Measurements from ENCODE around the gene PDSS2. TPM values are rescaled to one million over a fixed set of nuclear protein-coding genes. Genes with fewer than 3 reads are reported as not detected.
A peak's percentile ranks its signal among the peaks of the same experiment; 100 is the strongest.

PDSS2 gene, protein sequence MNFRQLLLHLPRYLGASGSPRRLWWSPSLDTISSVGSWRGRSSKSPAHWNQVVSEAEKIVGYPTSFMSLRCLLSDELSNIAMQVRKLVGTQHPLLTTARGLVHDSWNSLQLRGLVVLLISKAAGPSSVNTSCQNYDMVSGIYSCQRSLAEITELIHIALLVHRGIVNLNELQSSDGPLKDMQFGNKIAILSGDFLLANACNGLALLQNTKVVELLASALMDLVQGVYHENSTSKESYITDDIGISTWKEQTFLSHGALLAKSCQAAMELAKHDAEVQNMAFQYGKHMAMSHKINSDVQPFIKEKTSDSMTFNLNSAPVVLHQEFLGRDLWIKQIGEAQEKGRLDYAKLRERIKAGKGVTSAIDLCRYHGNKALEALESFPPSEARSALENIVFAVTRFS
- 12.1 TPM for polyA plus RNA-seq (2013)

DNA sequence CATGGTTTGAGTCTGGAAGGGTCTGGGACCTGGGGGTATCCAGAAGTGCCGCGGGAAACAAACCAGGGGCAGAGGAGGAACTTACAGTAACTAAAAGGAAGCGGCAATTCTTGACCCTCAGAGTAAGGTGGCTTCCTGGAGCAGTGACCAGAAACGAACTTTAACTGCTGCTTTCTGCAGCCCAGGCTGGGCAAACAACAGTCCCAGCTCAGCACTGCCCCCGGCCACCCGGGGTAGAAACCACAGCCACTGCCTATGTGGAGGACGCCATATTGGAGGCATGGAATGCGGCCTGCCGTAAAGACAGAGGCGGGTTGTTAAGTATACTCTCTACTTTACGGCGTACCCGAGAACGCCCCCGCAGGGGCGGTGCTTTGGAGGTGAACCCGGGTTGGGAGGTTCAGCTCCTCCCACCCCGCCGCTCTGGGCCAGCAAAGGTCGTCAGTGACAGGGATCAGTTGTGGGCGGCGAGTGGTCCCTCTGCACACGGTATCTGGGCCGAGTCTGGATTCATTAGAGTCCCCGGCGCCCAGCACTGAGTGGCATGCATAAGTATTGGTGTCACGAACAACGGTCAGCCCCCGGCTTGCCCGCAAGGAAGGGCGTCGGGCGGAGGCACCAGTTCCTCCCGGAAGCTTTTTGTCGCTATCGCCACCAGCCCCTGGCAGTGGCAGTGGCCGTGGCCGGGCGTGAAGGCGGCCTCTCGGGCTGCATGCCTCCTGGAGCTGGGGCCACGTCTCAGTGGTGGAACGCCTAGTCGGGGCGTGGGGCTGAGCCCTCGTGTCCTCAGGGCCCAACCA lies at the start of gene PDSS2:
Gene PDSS2, minus strand, starts transcription at position 282 of the 800 bp plus-strand sequence. Its CDS starts 279 bp downstream, at position 3.
- peak; percentile 96 to 98 (median 98) for DNase-seq
- ChIA-PET POLR2A (interaction anchor here (0.5 to 1.4 kb wide), 5 partner anchors 9 to 1270 kb away, joined by 3 to 5 read pairs (median 3); partner anchors contain the start of gene SOBP), CTCF (interaction anchor here (0.8 to 2.0 kb wide), 9 partner anchors 11 to 146 kb away, joined by 3 to 15 read pairs (median 3); partner anchors contain the start of gene SOBP)
- under 1% methylated on average over 30 of the region's 46 CpGs for WGBS (ENCODE audit: insufficient coverage)
- H3K4me3 ChIP-seq (ENCODE audit: control insufficient read depth in 1 of 7, extremely low read depth in 1 of 7, insufficient read depth in 4 of 7, low read depth in 2 of 7, low read length in 6 of 7), result peak within 1 kb of the TSS; percentile 81 to 99 (median 93)
- peaks cover 5 to 23% (median 11%) of the 10 kb centered on the region in 4 experiments for H3K4me1 ChIP-seq (ENCODE audit: control extremely low read depth in 1 of 4, control insufficient read depth in 4 of 4, insufficient read depth in 4 of 4, low read length in 3 of 4)
- peak within 1 kb of the TSS; percentile 54 to 85 for H3K27ac ChIP-seq (ENCODE audit: insufficient read depth in 1 of 2, low read depth in 1 of 2, low read length in 2 of 2, poor library complexity in 1 of 2, severe bottlenecking in 2 of 2)
- peaks cover 0 to 3% (median 0%) of the 10 kb centered on the region in 5 experiments for H3K27me3 ChIP-seq (replicated peaks in 2 of 5; ENCODE audit: control insufficient read depth in 4 of 5, insufficient read depth in 5 of 5, low read length in 4 of 5)
- no peaks in the 10 kb centered on the region for H3K9me3 ChIP-seq (ENCODE audit: control extremely low read depth in 1 of 5, control insufficient read depth in 4 of 5, insufficient read depth in 2 of 5, low read depth in 1 of 5, low read length in 4 of 5)
- H3K36me3 ChIP-seq (ENCODE audit: control insufficient read depth in 4 of 4, insufficient read depth in 4 of 4, low read length in 3 of 4), result peaks cover 0 to 2% (median 0%) of the 10 kb centered on the region in 4 experiments

DNA sequence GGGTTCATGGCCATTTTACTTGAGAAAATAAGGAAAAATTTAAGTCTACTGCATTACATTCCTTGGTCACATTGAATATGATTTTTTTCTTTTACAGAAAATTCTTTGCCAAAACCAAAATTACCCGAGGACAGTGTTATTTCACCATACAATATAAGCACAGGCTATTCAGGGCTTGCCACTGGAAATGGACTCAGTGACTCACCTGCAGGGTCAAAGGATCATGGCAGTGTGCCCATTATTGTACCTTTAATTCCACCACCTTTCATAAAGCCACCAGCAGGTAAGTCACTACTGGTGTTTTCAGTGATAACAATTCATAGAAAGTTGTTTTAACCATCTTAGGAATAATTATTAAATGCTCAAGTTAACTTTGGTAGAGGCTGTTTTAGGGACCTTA lies 46.8 kb upstream of the PDSS2 start:
- H3K4me1 ChIP-seq (ENCODE audit: control extremely low read depth in 1 of 4, control insufficient read depth in 4 of 4, insufficient read depth in 4 of 4, low read length in 3 of 4), result peaks cover 0 to 3% (median 0%) of the 10 kb centered on the region in 4 experiments
- DNase-seq, result no peak
- 100% methylated on average over 1 of the region's 1 CpG for WGBS (ENCODE audit: insufficient coverage)
- H3K27me3 ChIP-seq (replicated peaks in 2 of 5; ENCODE audit: control insufficient read depth in 4 of 5, insufficient read depth in 5 of 5, low read length in 4 of 5), result peaks cover 0 to 4% (median 0%) of the 10 kb centered on the region in 5 experiments
- no peaks in the 10 kb centered on the region for H3K9me3 ChIP-seq (ENCODE audit: control extremely low read depth in 1 of 5, control insufficient read depth in 4 of 5, insufficient read depth in 2 of 5, low read depth in 1 of 5, low read length in 4 of 5)
- POLR2A ChIA-PET, result no interaction called here
- H3K36me3 ChIP-seq (ENCODE audit: control insufficient read depth in 4 of 4, insufficient read depth in 4 of 4, low read length in 3 of 4), result no peaks in the 10 kb centered on the region
- no peak overlapping the region for H3K4me3 ChIP-seq (ENCODE audit: control insufficient read depth in 1 of 7, extremely low read depth in 1 of 7, insufficient read depth in 4 of 7, low read depth in 2 of 7, low read length in 6 of 7)
- no peak overlapping the region for H3K27ac ChIP-seq (ENCODE audit: insufficient read depth in 1 of 2, low read depth in 1 of 2, low read length in 2 of 2, poor library complexity in 1 of 2, severe bottlenecking in 2 of 2)
- CTCF ChIA-PET, result no interaction called here

DNA sequence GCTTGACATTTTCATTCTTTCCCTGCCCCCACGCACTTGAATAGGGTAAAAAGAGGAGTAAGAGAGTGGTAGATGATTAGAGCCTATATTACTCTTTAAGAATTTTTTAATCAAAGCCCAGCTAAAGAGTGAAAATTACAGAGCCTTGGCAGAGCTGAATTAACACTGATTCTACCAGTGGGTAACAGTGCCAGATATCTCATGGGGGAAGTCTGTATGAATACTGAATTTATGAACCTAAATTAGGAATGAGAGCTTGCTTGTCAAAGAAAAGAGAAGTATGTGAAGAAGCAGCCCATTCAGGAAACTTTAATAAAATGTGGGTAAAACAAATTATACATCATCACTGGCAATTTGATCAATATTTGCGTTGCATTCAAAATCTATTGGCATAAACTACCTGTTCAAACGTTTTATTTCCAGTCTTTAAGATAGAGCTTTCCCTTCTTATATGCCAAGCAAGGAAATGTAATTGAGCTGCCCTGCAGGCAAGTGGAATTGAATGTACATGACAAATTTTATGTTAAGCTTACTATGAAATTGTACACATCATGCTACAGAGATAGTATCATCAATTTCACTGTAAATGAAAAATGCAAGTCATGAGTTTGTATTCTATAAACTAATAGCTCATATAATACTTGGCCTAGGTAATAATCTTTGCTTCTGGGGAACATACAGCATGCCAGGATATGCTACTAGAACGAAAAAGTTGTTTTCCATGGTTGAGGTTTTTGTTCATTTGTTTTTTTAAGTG lies 45.1 kb upstream of the PDSS2 start:
- ChIA-PET CTCF (interaction anchor here (0.9 to 1.2 kb wide), 2 partner anchors 13 to 15 kb away, joined by 3 read pairs; no protein-coding TSS in a partner anchor), POLR2A (no interaction called here)
- H3K9me3 ChIP-seq (ENCODE audit: control extremely low read depth in 1 of 5, control insufficient read depth in 4 of 5, insufficient read depth in 2 of 5, low read depth in 1 of 5, low read length in 4 of 5), result no peaks in the 10 kb centered on the region
- no peak overlapping the region for H3K4me3 ChIP-seq (ENCODE audit: control insufficient read depth in 1 of 7, extremely low read depth in 1 of 7, insufficient read depth in 4 of 7, low read depth in 2 of 7, low read length in 6 of 7)
- no peak for DNase-seq
- WGBS (ENCODE audit: insufficient coverage), result 90% methylated on average over 2 of the region's 4 CpGs
- no peak overlapping the region for H3K27ac ChIP-seq (ENCODE audit: insufficient read depth in 1 of 2, low read depth in 1 of 2, low read length in 2 of 2, poor library complexity in 1 of 2, severe bottlenecking in 2 of 2)
- H3K36me3 ChIP-seq (ENCODE audit: control insufficient read depth in 4 of 4, insufficient read depth in 4 of 4, low read length in 3 of 4), result no peaks in the 10 kb centered on the region
- peaks cover 0 to 3% (median 0%) of the 10 kb centered on the region in 4 experiments for H3K4me1 ChIP-seq (ENCODE audit: control extremely low read depth in 1 of 4, control insufficient read depth in 4 of 4, insufficient read depth in 4 of 4, low read length in 3 of 4)
- H3K27me3 ChIP-seq (replicated peaks in 2 of 5; ENCODE audit: control insufficient read depth in 4 of 5, insufficient read depth in 5 of 5, low read length in 4 of 5), result peaks cover 0 to 4% (median 0%) of the 10 kb centered on the region in 5 experiments

DNA sequence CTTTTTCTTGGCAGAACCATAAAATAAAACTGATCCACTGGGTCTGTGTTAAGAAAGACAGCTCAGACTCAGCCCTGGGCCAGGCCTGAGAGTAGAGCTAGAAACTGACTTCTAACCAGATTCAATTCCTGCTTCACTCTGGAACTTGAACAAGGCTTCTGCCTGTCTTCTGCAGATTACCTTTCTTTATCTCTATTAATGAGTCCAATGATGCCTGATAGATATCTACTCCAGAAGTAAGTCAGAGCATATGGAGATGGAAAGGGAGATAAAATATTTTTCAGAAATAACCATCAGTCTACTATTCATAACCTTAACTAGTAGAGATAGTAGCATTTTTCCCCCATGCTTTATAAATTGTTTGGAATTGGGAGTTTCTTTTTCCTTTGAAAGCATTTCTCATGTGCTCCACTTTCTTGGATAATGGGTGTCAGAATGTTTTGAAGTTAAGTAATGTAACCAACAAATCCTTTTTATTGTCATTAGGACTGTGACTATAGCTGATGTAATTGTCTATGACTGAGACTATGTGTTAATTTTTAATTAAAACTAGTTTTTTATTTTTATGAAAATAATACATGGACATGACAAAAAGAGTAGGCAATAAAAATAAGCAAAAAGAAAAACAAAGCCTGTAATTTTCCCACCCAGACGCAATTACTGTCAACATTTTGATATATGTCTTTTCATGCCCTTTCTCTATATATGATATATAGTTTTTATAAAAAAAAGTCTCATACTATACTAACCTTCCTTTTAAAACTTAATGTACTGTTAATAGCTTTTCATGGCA lies 37.7 kb upstream of the PDSS2 start:
- Histone ChIP-seq H3K4me1 (ENCODE audit: control extremely low read depth in 1 of 4, control insufficient read depth in 4 of 4, insufficient read depth in 4 of 4, low read length in 3 of 4) (peaks cover 0 to 4% (median 0%) of the 10 kb centered on the region in 4 experiments), H3K27ac (ENCODE audit: insufficient read depth in 1 of 2, low read depth in 1 of 2, low read length in 2 of 2, poor library complexity in 1 of 2, severe bottlenecking in 2 of 2) (no peak overlapping the region), H3K36me3 (ENCODE audit: control insufficient read depth in 4 of 4, insufficient read depth in 4 of 4, low read length in 3 of 4) (no peaks in the 10 kb centered on the region), H3K27me3 (replicated peaks in 2 of 5; ENCODE audit: control insufficient read depth in 4 of 5, insufficient read depth in 5 of 5, low read length in 4 of 5) (peaks cover 14 to 41% (median 28%) of the 10 kb centered on the region in 5 experiments), H3K4me3 (ENCODE audit: control insufficient read depth in 1 of 7, extremely low read depth in 1 of 7, insufficient read depth in 4 of 7, low read depth in 2 of 7, low read length in 6 of 7) (no peak overlapping the region), H3K9me3 (ENCODE audit: control extremely low read depth in 1 of 5, control insufficient read depth in 4 of 5, insufficient read depth in 2 of 5, low read depth in 1 of 5, low read length in 4 of 5) (no peaks in the 10 kb centered on the region)
- no CpG with 5 or more reads among the region's 1 CpG for WGBS (ENCODE audit: insufficient coverage)
- POLR2A ChIA-PET, result no interaction called here
- no peak for DNase-seq
- CTCF ChIA-PET, result no interaction called here

DNA sequence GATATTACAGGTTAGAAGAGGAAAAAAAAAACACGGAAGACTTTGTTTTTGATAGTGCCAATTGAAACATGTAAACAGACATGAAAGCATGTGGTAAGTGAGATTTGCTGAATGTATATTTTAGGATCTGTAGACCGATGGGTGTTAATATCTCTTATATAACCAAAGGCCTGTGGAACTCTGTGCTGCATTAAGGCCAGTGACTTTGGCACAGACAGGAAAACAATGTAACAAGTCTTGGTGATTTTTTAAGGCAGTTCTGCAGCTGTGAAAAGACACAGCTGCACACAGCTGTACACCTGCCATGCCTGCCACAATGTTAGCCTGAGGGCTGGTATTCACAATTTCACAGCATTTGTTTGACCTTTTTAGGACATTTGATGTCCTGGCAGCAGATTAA lies 36.6 kb upstream of the PDSS2 start:
- 90% methylated on average over 2 of the region's 2 CpGs for WGBS (ENCODE audit: insufficient coverage)
- Histone ChIP-seq H3K27ac (ENCODE audit: insufficient read depth in 1 of 2, low read depth in 1 of 2, low read length in 2 of 2, poor library complexity in 1 of 2, severe bottlenecking in 2 of 2) (no peak overlapping the region), H3K4me1 (ENCODE audit: control extremely low read depth in 1 of 4, control insufficient read depth in 4 of 4, insufficient read depth in 4 of 4, low read length in 3 of 4) (peaks cover 0 to 11% (median 5%) of the 10 kb centered on the region in 4 experiments), H3K4me3 (ENCODE audit: control insufficient read depth in 1 of 7, extremely low read depth in 1 of 7, insufficient read depth in 4 of 7, low read depth in 2 of 7, low read length in 6 of 7) (no peak overlapping the region), H3K36me3 (ENCODE audit: control insufficient read depth in 4 of 4, insufficient read depth in 4 of 4, low read length in 3 of 4) (no peaks in the 10 kb centered on the region), H3K9me3 (ENCODE audit: control extremely low read depth in 1 of 5, control insufficient read depth in 4 of 5, insufficient read depth in 2 of 5, low read depth in 1 of 5, low read length in 4 of 5) (no peaks in the 10 kb centered on the region), H3K27me3 (replicated peaks in 2 of 5; ENCODE audit: control insufficient read depth in 4 of 5, insufficient read depth in 5 of 5, low read length in 4 of 5) (peaks cover 19 to 52% (median 36%) of the 10 kb centered on the region in 5 experiments)
- POLR2A ChIA-PET, result no interaction called here
- DNase-seq, result no peak
- CTCF ChIA-PET, result no interaction called here

DNA sequence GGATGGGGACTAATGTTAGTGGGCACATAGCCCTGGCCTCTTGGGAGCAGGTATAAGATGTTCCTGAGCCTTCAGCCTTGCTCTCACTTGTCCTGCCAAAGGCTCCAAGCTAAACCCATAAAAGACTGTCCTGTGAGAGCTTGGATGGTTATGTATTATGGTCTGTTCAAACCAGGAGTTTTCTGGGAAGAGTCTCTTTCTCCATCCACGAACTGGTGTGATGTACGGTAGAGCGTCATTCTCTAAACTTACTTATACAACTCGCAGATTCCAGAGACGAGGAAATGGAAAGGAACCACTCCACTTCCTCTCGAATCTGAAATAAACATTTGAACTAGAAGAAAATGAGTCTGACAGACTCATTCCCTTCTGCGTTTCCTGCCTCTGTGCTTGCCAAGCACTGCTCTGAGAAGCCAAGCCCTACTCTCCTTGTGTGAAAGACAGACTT lies 35.9 kb upstream of the PDSS2 start:
- H3K9me3 ChIP-seq (ENCODE audit: control extremely low read depth in 1 of 5, control insufficient read depth in 4 of 5, insufficient read depth in 2 of 5, low read depth in 1 of 5, low read length in 4 of 5), result no peaks in the 10 kb centered on the region
- H3K4me1 ChIP-seq (ENCODE audit: control extremely low read depth in 1 of 4, control insufficient read depth in 4 of 4, insufficient read depth in 4 of 4, low read length in 3 of 4), result peaks cover 0 to 17% (median 12%) of the 10 kb centered on the region in 4 experiments
- H3K27ac ChIP-seq (ENCODE audit: insufficient read depth in 1 of 2, low read depth in 1 of 2, low read length in 2 of 2, poor library complexity in 1 of 2, severe bottlenecking in 2 of 2), result no peak overlapping the region
- ChIA-PET POLR2A (no interaction called here), CTCF (no interaction called here)
- WGBS (ENCODE audit: insufficient coverage), result 17% methylated on average over 1 of the region's 7 CpGs
- peak in 2 of 3 donors; percentile 15 to 19 for DNase-seq
- H3K36me3 ChIP-seq (ENCODE audit: control insufficient read depth in 4 of 4, insufficient read depth in 4 of 4, low read length in 3 of 4), result no peaks in the 10 kb centered on the region
- H3K27me3 ChIP-seq (replicated peaks in 2 of 5; ENCODE audit: control insufficient read depth in 4 of 5, insufficient read depth in 5 of 5, low read length in 4 of 5), result peaks cover 22 to 59% (median 36%) of the 10 kb centered on the region in 5 experiments
- no peak overlapping the region for H3K4me3 ChIP-seq (ENCODE audit: control insufficient read depth in 1 of 7, extremely low read depth in 1 of 7, insufficient read depth in 4 of 7, low read depth in 2 of 7, low read length in 6 of 7)

Measured in common myeloid progenitor, CD34-positive (primary cell).